Measurements from ENCODE around the gene LMBR1.
"Not testable (repeated sequence)": the region's sequence is repeated elsewhere in the genome, so short reads cannot be mapped to it uniquely, and the experiment has no call there.

The LMBR1 gene

DNA sequence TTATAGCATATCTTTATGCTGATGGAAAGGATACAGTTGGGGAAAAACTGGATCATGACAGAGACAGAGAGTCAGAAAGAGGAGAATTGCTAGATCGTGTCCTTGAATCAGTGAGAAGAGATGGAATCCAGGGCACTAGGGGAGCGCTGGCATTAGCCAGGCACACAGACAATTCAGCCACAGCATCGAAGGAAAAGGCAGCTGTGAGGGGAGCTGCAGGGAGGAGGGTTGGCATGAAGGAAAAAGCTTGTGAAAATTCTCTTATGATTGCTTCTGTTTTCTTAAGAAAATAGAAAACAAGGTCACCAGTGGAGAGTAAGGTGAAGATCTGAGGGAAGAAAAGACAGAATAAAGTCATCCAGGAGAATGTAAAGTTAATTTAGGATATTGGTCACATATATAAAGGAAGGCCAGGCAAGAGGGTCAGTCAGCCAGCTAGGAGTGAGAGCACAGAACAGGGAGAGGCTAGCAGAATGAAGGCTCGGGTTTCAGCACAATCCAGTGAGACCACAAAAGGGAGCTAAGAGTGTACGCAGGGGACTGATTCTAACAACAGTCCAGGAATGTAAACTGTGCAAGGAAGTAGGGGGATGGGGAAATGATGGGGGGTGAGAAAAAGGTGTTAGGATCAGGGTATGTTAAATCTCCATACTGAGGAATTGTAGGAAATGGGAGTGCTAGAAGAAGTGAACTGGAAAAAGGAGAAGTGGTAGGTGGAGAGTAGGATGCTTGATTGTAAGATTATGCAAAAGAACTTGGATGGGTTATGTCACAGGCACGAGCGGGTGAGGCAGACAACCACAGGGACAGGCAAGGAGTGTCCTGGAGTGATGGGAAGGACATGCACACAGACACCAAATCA lies 140.4 kb downstream of the LMBR1 start:
- no peak for DNase-seq

DNA sequence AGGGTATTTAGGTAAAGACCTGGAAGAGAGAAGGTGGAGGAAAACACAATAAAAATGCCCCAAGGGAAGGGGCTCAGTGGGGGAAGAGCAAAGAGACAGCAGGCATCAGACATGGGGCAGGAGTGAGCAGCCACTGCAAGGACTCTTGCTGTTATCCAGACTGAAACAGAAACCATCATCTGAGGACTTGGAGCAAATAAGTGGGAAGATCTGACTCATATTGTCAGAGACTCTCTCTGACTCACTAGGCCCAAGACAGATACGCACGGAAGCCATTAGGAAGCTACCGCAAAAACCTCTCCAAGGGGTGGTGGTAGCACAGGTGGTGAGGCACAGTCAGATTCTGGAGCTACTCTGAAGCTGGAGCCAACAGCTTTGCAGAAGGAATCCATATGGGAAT lies 141.7 kb downstream of the LMBR1 start:
- DNase-seq: no peak

DNA sequence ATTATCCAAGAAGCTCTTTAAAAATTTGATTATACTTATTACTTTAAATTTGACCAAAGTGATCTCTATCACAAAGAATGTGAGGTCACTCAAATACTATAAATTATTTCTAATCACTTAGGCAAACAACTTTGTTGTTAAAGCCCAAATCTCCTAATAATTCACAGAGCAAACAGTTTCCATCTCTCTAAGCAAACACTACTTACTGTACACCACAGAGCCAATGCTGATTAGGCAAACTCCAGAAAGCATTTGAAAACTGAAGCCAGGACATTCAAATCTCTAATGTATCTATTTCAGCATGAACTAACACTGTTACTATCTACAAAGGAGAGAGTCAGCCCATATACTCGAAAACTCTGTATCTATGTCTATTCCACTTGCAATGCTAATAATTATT lies 145.3 kb downstream of the LMBR1 start:
- no peak for DNase-seq

DNA sequence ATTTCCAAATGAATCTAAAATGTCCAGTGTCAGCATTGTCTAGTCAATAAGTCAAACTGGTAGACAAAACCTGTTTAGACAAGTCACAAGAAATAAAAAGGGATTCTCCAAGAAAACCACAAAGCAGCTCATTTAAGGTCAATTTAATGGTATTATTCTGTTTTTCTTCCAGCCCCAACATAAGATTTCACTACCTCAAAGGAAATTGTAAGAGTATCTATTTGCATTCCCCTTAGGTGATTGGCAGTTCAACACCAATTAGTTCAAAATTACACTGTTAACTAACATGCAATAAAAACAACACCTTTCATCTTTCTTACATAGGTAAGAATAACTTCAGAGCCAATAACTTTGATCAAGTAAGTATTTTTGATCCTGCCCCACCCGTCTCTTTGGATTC lies 146.1 kb downstream of the LMBR1 start:
- no peak for DNase-seq

DNA sequence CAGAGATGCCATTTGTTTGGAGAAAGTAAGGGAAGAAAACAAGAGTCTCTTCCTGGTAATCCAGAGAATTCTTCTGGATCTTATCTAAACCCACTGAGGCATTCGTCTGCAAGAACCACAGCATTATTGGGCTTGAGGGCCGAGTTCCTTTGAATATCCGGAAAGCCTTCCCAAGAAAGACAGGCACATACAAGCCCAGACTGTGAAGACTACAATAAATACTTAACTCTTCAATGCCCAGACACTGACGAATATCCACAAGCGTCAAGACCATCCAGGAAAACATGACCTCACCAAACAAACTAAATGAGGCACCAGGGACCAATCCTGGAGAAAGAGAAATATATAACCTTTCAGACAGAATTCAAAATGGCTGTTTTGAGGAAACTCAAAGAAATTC lies 153.4 kb downstream of the LMBR1 start:
- no peak for DNase-seq

DNA sequence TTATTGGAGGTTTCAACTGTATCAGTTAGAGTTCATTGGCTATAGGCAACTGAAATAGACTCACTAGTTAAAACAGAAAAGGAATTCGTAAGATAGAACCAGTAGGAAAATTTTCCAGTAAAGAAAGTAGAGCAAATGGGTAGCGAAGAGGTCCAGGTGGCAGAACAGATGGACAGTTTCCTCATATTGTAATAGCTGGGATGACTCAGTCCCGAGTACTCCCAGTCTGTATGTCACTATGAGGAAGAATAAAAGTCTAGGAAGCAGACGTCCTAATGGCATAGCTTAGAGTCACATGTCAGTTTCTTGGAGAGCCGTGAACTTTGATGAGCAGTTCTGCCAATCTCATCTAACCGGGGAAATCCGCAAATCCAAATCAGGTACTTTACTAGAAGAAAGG lies 157.1 kb downstream of the LMBR1 start:
- peak; percentile 72 for DNase-seq

DNA sequence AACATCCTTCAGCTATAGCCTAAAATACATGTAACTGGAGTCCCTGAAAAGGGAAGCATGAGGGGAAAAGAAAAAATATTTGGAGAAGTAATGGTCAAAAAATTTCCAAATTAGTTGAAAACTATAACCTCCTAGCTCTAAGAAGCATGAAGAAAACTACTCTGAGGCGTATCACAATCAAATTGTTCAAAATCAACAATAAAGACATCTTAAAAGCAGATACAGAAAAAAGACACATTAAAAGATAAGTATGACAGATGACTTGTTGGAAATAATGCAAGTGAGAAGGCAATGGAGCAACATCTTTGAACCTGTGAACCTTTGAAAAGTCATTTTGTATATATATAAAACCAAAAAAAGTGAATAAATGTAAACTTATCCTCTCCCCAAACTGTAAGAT lies 159.3 kb downstream of the LMBR1 start:
- DNase-seq: no peak

DNA sequence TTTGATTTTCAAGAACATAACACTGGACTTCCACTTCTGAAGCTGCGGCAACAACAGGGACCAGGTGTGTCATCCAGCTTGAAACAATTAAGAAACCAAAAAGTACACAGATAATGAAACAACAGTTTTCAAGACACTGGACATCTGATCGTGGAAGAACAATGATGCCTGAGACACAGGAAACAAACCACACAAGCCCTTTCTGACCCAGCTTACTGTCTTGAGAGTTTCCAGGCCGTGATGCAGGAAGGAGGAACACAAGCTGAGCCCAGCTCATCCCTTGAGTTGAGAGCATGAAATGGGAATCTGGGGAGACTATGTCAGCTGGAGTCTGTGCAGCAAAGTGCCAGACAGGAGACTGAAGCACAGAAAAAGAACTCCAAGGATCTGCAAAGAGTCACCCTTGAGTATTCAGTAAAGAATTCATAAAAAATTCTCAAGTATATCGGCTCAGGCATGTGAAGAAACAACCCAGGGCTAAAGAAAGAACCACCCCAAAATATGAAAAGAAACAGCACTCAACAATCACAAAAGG lies 160.8 kb downstream of the LMBR1 start:
- no peak for DNase-seq

DNA sequence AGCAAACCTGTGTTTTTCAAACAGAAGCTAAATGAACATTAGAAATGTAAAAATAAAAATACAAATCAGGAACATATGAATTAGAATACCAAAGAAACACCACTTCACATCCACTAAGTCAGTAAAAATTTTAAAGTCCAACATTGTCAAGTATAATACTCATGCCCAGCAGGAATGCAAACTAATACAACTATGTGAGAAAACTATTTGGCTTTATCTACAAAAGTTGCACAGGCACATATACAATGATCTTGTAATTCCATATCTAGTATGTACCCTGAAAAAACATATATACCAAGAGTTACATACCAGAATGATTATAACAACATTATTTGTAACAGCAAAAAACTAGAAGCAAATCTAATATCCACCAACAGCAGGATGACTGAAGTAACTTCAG lies 161.3 kb downstream of the LMBR1 start:
- DNase-seq: no peak

DNA sequence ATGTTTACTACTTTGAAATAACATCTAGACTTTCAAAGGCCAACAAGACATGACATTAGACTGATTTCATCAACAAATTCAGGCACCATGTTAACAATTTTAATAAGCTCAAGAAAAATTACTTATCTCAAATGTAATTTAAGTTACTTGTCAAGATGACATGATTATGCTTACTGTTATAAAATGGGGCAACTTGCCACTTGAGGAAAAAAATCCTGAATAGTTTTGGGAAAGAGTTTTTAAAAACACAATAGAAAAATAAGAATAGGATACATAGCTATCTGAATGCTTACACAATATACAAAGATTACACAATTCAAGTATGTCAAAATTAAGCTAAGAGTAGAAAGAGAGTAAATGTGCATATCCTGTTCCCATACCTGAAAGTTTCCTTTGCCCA lies 167.0 kb downstream of the LMBR1 start:
- DNase-seq: no peak

DNA sequence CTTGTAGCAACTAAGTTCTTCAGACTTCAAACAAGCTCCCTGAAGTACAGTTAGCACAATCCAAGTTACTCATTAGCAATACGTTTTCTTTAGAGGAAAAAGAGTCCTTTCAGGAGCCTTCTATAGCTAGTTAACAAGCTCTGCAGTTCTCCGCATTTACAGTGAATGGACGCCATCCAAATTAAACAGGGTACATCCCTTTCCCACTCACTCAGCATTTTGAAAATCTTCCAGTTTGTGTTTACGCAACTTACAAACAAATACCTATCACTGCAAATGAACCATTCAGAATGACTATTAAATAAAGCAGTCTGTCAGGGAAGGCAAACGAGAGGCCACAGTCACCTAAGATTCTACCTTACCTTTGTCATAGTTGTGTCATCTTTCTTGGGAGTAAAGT lies 167.9 kb downstream of the LMBR1 start:
- DNase-seq: no peak

DNA sequence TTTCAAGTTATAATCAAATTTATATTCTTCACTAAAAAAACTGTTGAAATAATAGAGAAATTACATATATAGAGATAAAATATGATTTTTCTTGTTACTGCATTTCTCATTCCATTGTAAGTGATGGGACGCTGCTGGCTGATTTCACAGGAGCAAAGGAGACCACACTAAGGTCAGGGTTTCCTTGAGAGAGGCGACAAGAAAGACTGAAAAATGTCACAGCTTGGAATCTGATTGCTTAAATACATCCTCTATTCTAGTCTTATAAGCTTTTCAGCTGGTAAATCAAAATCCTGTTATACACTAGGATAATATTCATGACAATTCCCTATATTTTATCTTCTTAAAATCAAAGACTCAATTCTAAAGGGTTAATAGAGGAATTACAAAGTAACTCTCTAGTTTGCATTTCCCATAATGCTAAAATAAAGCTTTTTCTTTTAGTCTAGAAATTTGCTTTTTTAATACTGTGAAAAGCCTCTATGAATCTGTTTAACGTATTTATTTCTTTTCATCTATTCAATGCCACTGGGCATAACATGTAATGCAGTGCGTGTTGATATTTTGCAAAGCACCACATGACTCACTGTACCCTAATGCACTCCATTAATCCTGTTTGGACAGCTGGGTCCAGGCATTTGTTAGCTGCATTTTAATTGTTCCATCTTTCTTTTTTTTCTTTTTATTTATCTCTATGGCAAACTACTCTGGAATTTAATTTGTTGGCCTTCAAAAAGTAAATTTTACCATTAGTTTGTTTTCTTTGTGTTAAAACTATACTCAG lies 170.7 kb downstream of the LMBR1 start:
- DNase-seq: no peak

DNA sequence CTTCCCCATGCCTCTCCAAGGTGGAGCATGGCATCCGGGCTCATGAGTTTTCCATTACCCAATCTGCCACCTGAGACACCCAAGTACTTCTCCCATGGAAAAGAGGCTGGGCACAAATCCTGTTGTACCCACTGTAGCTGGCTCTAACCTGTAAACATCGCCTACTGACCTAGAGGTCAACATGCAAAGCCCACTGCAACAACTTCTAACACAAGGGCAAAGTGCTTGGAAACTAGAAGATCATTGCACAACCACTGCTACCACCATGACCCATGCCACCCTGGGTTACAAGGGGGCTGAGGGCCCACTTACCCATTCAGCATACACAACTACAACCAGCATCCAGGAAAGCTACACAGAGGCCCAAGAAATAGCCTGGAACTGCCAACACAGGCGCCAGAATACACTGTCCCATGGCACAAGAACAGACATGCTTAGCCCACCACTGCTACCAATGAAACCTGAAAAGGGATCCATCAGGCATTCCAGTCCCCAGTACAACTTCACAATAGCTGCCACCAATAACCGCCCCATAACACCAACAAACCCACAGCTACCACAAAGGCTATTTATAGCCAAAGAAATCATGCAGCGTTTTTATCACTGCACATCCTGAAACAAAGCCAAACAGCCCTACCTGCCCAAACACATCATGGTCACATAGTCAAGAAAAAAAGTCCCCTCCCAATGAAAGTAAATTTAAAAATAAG lies 189.1 kb downstream of the LMBR1 start:
- no peak for DNase-seq

DNA sequence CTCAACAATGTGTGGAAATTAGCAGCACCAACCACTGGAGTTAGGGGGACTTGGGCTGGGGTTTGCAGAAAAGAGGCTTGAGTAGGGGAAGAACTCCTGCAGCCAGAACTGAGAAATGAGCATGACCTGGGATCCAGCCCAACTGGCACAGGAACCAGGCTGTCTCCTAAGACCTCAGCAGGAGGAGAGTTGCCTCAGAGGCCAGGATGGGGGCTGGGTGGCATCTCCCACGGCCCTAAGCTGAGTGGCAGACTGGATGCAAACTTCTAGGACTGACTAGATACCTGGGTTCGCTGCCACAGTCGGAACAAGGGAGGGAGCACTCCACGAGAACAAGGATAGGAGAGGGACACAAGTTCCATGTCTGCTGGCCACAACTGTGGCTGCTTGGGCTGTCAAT lies 189.8 kb downstream of the LMBR1 start:
- no peak for DNase-seq

DNA sequence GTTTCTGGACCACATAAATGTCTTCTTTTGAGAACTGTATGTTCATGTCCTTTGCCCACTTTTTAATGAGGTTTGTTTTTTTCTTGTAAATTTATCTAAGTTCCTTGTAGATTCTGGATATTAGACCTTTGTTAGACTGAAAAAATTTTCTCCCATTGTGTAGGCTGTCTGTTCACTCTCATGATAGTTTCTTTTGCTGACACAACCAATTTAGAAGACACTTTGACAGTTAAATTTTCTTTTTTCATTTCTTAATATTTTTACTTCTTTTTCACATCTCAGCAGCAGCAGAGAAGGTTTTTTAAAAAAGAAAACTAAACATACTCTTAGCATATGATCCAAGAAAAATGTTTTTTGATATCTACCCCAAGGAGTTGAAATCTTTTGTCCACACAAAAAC lies 190.6 kb downstream of the LMBR1 start:
- no peak for DNase-seq

DNA sequence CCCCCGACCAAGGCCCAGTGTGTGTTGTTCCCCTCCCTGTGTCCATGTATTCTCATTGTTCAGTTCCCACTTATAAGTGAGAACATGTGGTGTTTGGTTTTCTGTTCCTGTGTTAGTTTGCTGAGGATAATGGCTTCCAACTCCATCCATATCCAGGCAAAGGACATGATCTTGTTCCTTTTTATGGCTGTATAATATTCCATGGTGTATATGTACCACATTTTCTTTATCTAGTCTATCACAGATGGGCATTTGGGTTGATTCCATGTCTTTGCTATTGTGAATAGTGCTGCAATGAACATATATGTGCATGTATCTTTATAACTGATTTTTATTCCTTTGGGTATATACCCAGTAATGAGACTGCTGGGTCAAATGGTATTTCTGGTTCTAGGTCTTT lies 191.2 kb downstream of the LMBR1 start:
- DNase-seq: not testable (repeated sequence)

DNA sequence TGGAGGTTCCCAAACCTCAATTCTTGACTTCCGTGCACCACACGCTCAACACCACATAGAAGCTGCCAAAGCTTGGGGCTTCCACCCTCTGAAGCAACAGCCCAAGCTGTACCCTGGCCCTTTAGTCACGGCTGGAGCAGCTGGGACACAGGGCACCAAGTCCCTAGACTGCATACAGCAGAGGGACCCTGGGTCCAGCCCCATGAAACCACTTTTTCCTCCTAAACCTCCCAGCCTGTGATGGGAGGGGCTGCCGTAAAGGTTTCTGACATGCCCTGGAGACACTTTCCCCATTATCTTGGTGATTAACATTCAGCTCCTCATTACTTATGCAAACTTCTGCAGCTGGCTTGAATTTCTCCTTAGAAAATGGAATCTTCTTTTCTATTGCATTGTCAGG lies 194.5 kb downstream of the LMBR1 start:
- DNase-seq: not testable (repeated sequence)

DNA sequence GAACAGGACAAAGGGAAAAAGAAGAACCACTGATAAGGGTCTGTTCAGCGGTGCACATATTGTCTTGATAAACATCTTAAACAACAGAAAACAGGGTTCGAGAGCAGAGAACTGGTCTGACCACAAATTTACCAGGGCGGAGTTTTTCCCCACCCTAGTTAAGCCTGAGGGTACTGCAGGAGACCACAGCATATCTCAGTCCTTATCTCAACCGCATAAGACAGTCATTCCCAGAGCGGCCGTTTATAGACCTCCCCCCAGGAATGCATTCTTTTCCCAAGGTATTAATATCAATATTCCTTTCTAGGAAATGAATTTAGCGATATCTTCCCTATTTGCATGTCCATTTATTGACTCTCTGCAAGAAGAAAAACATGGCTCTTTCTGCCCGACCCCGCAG lies 195.7 kb downstream of the LMBR1 start:
- DNase-seq: not testable (repeated sequence)

DNA sequence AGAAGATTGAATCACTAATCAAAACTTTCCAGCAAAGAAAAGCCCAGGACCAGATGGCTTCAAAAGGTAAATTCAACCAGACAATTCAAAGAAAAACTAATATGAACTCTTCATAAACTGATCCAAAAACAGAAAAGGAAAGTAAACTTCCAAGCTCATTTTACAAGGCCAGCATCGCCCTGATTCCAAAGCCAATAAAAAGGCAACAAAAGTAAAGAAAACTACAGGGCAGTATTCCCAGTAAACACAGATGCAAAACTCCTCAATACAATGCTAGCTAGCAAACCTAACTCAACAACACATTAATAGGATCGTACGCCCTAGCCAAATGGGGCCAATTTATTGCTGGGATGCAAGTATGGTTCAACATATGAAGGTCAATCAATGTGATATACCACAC lies 199.4 kb downstream of the LMBR1 start:
- no peak for DNase-seq

DNA sequence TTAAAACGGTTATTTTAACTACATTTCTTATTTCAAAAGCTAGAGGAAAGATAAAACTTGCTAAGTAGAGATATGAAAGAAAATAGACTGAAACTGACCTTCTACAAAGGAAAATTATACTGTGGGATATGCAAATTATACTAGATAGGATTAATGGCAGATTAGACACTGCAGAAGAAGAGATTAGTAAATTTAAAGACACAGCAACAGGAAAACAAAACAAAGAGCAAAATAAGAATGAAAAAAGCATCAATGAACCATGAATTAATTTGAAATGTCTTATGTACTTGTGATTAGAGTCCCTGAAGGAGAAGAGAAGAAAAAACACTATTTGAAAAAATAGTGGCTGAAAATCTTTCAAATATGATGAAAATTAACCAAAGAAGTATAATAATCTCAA lies 200.1 kb downstream of the LMBR1 start:
- no peak for DNase-seq

DNA sequence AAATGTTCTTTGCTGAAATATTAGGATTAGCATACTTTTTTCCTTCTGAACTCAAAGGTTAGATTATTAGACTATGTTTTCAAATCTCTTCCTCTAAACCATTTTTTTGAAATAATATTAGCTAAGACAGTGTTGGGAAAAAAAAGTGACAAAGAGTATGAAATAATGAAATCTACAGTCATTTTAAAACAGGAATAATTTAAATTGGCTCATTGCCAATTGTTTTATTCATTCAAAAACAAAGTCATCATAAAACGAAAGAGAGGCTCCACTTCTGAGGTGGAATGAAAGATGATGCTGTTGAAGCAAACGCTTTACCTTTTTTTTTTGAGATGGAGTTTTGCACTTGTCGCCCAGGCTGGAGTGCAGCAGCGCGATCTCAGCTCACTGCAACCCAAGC lies 201.2 kb downstream of the LMBR1 start:
- DNase-seq: no peak

DNA sequence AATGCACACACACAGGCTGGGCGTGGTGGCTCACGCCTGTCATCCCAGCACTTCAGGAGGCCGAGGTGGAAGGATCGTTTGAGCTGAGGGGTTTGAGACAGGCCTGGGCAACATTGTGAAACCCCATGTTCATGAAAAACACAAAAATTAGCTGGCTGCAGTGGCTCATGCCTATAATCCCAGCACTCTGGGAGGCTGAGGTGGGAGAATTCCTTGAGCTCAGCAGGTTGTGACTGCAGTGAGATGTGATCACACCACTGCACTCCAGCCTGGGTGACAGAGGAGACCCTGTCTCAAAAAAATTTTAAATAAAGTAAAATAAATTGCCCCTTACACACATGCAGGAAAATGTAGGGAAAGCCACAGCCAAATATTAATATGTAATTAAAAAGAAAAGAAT lies 208.3 kb downstream of the LMBR1 start:
- no peak for DNase-seq

DNA sequence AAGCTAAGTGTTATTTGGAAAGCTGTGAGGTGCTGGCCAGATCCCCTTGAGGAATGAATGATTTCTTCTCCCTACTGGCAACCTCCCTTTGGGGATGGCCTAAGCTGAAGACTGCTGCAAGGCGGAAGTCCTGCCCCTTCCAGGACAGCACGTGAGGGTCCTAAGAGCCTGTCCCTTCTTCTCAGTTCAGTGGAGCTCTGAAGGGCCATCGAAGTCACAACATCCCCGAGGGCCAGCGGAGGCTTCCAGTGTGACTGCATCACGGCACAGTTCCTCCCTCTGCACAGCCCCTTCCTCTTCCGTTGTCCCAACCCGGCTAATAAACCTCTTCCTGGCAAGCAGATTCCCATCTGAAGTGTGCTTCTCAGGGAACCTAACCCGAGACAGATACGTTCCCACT lies 208.7 kb downstream of the LMBR1 start:
- DNase-seq: no peak

DNA sequence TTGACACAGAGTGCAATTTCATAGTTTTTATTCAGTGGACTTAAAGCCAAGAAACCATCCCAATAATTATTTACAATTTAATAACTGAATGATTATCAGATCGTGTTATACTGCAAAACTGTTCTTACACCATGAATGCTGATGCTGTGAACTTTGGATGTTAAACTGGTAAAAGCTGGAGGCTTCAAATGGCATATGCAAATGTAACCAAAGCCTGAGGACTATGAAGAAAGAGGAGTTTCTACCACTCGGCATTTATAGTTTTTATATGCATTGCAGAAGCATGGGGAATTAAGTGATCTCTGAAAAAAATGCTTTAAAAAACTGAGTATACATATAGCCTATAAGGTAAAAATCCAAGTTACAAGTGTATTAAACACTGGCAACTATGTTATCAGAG lies 210.1 kb downstream of the LMBR1 start:
- no peak for DNase-seq

All from NCI-H524 treated with DMSO at 0.1 percent for 48 hours (cell line).